Panc1 (cell line): ENCODE data around the gene PSRC1.

Experiments
- CTCF ChIP-seq: fragments of 450-650 bp; IDR thresholded peaks from 2 replicates; pipeline ENCODE4 v1.5.1; 2017; ENCODE audit warnings: mild to moderate bottlenecking
- POLR2AphosphoS5 ChIP-seq: IDR thresholded peaks from 2 replicates; pipeline ENCODE4 v1.6.1; 2012; ENCODE audit warnings: mild to moderate bottlenecking, low read depth, low read length, moderate library complexity
- REST ChIP-seq, 2 experiments: IDR thresholded peaks; 2 replicates each; pipeline ENCODE4 v1.6.1; 2011 to 2012; ENCODE audit warnings: low read depth in 2 of 2, control low read depth in 1 of 2, low read length in 1 of 2, mild to moderate bottlenecking in 1 of 2, moderate library complexity in 1 of 2; ENCODE audit not compliant: insufficient read depth in 1 of 2

- no peak for TF ChIP-seq CTCF
- no peak for TF ChIP-seq REST (IDR thresholded peaks at IDR 0.05; ENCODE audit: insufficient read depth in 1 of 2, low read depth in 2 of 2, low read length in 1 of 2)
- no peak for TF ChIP-seq POLR2AphosphoS5
These were observed 28.3 kb downstream of the PSRC1 start for GRCh38 chr1:109254621-109255096.
